Astrocyte (in vitro differentiated cells and primary cell): ENCODE measurements around the gene GFOD1. TPM values are rescaled to one million over a fixed set of nuclear protein-coding genes. Genes with fewer than 3 reads are reported as not detected.

Source experiments
- DNase-seq: peaks from one replicate; pipeline ENCODE4 v3.0.0-alpha.2; 2010; ENCODE audit warnings: low read depth
- FAIRE-seq: peaks from 2 replicates; lab custom pipeline; 2011; peaks lifted over from hg19 to GRCh38; lab: Jason Lieb, UNC
- H2AFZ ChIP-seq: 2 replicates; pipeline ENCODE4 v1.6.0; 2012; ENCODE audit warnings: low read depth, low read length, inconsistent platforms
- H3K27ac ChIP-seq: 2 replicates; pipeline ENCODE4 v1.5.1; 2011; ENCODE audit warnings: low read depth, low read length, inconsistent platforms
- H3K27me3 ChIP-seq: 2 replicates; pipeline ENCODE4 v1.6.0; 2011; ENCODE audit warnings: low read length, inconsistent platforms; ENCODE audit not compliant: insufficient read depth
- H3K36me3 ChIP-seq: 2 replicates; pipeline ENCODE4 v1.5.1; 2011; ENCODE audit warnings: low read length, inconsistent platforms; ENCODE audit not compliant: insufficient read depth
- H3K4me1 ChIP-seq: 2 replicates; pipeline ENCODE4 v1.5.1; 2011; ENCODE audit warnings: low read length, inconsistent platforms; ENCODE audit not compliant: insufficient read depth
- H3K4me2 ChIP-seq: 2 replicates; pipeline ENCODE4 v1.6.0; 2012; ENCODE audit warnings: low read length, inconsistent platforms
- H3K4me3 ChIP-seq: 2 replicates; pipeline ENCODE4 v1.5.1; 2011; ENCODE audit warnings: low read depth, mild to moderate bottlenecking, low read length, inconsistent platforms; ENCODE audit not compliant: insufficient read depth
- H3K79me2 ChIP-seq: 2 replicates; pipeline ENCODE4 v1.6.0; 2012; ENCODE audit warnings: mild to moderate bottlenecking, low read length, inconsistent platforms; ENCODE audit not compliant: insufficient read depth
- H3K9ac ChIP-seq: 2 replicates; pipeline ENCODE4 v1.6.0; 2012; ENCODE audit warnings: mild to moderate bottlenecking, low read length, inconsistent platforms
- H3K9me3 ChIP-seq: 2 replicates; pipeline ENCODE4 v1.5.1; 2012; ENCODE audit warnings: low read depth, mild to moderate bottlenecking, low read length, inconsistent platforms; ENCODE audit not compliant: insufficient read depth
- H4K20me1 ChIP-seq: 2 replicates; pipeline ENCODE4 v1.6.0; 2012; ENCODE audit warnings: low read length, inconsistent platforms; ENCODE audit not compliant: insufficient read depth
- H3K27ac Mint-ChIP-seq: one replicate; pipeline ENCODE4 v1.8.0; 2021; ENCODE audit warnings: mild to moderate bottlenecking, mixed read lengths; ENCODE audit not compliant: unreplicated experiment
- H3K27me3 Mint-ChIP-seq: one replicate; pipeline ENCODE4 v1.8.0; 2021; ENCODE audit warnings: low read depth, mixed read lengths; ENCODE audit not compliant: unreplicated experiment
- H3K36me3 Mint-ChIP-seq: one replicate; pipeline ENCODE4 v1.8.0; 2021; ENCODE audit warnings: low read depth, mixed read lengths; ENCODE audit not compliant: unreplicated experiment
- H3K4me1 Mint-ChIP-seq: one replicate; pipeline ENCODE4 v1.8.0; 2021; ENCODE audit warnings: low read depth, mixed read lengths; ENCODE audit not compliant: unreplicated experiment
- H3K4me3 Mint-ChIP-seq: one replicate; pipeline ENCODE4 v1.8.0; 2021; ENCODE audit warnings: mild to moderate bottlenecking, moderate library complexity, mixed read lengths; ENCODE audit not compliant: unreplicated experiment
- H3K9me3 Mint-ChIP-seq: one replicate; pipeline ENCODE4 v1.8.0; 2021; ENCODE audit warnings: mild to moderate bottlenecking, mixed read lengths; ENCODE audit not compliant: unreplicated experiment
- CTCF ChIP-seq: IDR thresholded peaks from 2 replicates; pipeline ENCODE4 v1.5.1; 2011; ENCODE audit warnings: low read depth, mild to moderate bottlenecking, inconsistent platforms, low read length, moderate library complexity; ENCODE audit not compliant: insufficient read depth
- EZH2 ChIP-seq: IDR thresholded peaks from 2 replicates; pipeline ENCODE4 v1.6.1; 2012; ENCODE audit warnings: mild to moderate bottlenecking, low read length, inconsistent platforms; ENCODE audit not compliant: insufficient read depth
- total RNA-seq: library from RNA; stranded (reverse); gene quantifications from 2 replicates; pipeline ENCODE4 v1.2.1, GENCODE V29; 2021

Gene GFOD1
- total RNA-seq, 1 donor from 2014 or later: 10.8 TPM

- Histone ChIP-seq H4K20me1 (no peaks in the 10 kb centered on the region), H3K4me1 (no peaks in the 10 kb centered on the region), H3K4me3 (no peak overlapping the region), H3K27me3 (no peaks in the 10 kb centered on the region), H3K36me3 (no peaks in the 10 kb centered on the region), H2AFZ (no peak overlapping the region), H3K9me3 (no peaks in the 10 kb centered on the region), H3K79me2 (no peaks in the 10 kb centered on the region), H3K9ac (no peak overlapping the region), H3K4me2 (no peak overlapping the region), H3K27ac (no peak overlapping the region)
- Mint-ChIP-seq H3K27ac (no peak overlapping the region), H3K9me3 (peaks cover 2% of the 10 kb centered on the region), H3K27me3 (peaks cover 16% of the 10 kb centered on the region), H3K36me3 (no peaks in the 10 kb centered on the region), H3K4me3 (no peak overlapping the region), H3K4me1 (peaks cover 4% of the 10 kb centered on the region)
- TF ChIP-seq CTCF (no peak), EZH2 (no peak)
- FAIRE-seq: no peak
- no peak for DNase-seq
Observed at GRCh38 chr6:13528777-13529343, 41.5 kb upstream of the GFOD1 start.

- H3K27me3 ChIP-seq: no peaks in the 10 kb centered on the region
- no peak overlapping the region for H3K4me3 ChIP-seq
- H3K9me3 ChIP-seq: no peaks in the 10 kb centered on the region
- H2AFZ ChIP-seq: no peak overlapping the region
- no peak overlapping the region for H3K4me2 ChIP-seq
- TF ChIP-seq CTCF (no peak), EZH2 (no peak)
- FAIRE-seq (no peak), DNase-seq (no peak)
- Mint-ChIP-seq H3K36me3 (no peaks in the 10 kb centered on the region), H3K9me3 (peaks cover 2% of the 10 kb centered on the region), H3K4me3 (no peak overlapping the region), H3K27ac (no peak overlapping the region), H3K4me1 (peaks cover 4% of the 10 kb centered on the region), H3K27me3 (peaks cover 14% of the 10 kb centered on the region)
- H3K9ac ChIP-seq: no peak overlapping the region
- H4K20me1 ChIP-seq: no peaks in the 10 kb centered on the region
- H3K27ac ChIP-seq: no peak overlapping the region
- no peaks in the 10 kb centered on the region for H3K36me3 ChIP-seq
- no peaks in the 10 kb centered on the region for H3K79me2 ChIP-seq
- no peaks in the 10 kb centered on the region for H3K4me1 ChIP-seq
Observed at GRCh38 chr6:13528232-13528631, 40.8 kb upstream of the GFOD1 start.

- Mint-ChIP-seq H3K4me3 (no peak overlapping the region), H3K9me3 (no peaks in the 10 kb centered on the region), H3K36me3 (no peaks in the 10 kb centered on the region), H3K4me1 (peaks cover 4% of the 10 kb centered on the region), H3K27ac (no peak overlapping the region), H3K27me3 (peaks cover 14% of the 10 kb centered on the region)
- no peaks in the 10 kb centered on the region for H3K9me3 ChIP-seq
- H2AFZ ChIP-seq: no peak overlapping the region
- H3K79me2 ChIP-seq: no peaks in the 10 kb centered on the region
- H4K20me1 ChIP-seq: no peaks in the 10 kb centered on the region
- H3K27me3 ChIP-seq: no peaks in the 10 kb centered on the region
- no peak for FAIRE-seq
- no peaks in the 10 kb centered on the region for H3K36me3 ChIP-seq
- H3K9ac ChIP-seq: no peak overlapping the region
- no peak for DNase-seq
- H3K4me1 ChIP-seq: no peaks in the 10 kb centered on the region
- H3K4me2 ChIP-seq: no peak overlapping the region
- H3K4me3 ChIP-seq: no peak overlapping the region
- TF ChIP-seq EZH2: no peak
- TF ChIP-seq CTCF: no peak
- no peak overlapping the region for H3K27ac ChIP-seq
Observed at GRCh38 chr6:13527671-13528056, 40.3 kb upstream of the GFOD1 start.
